H1 (cell line): ENCODE data around the gene RFX1. TPM values are rescaled to one million over a fixed set of nuclear protein-coding genes. Genes with fewer than 3 reads are reported as not detected.
A peak's percentile ranks its signal among the peaks of the same experiment; 100 is the strongest.

Experiments used
- CTCF ChIA-PET: fragments of 300-600 bp; sonication (Branson Sonifier 250); formaldehyde crosslinking; loops from one replicate; lab custom pipeline; 2021; ENCODE audit not compliant: partially characterized antibody; lab: Charles Lee
- POLR2A ChIA-PET: fragments of 300-600 bp; sonication (Branson Sonifier 250); formaldehyde crosslinking; loops from one replicate; lab custom pipeline; 2021; ENCODE audit warnings: inconsistent platforms; ENCODE audit not compliant: partially characterized antibody; lab: Charles Lee
- DNase-seq, 2 experiments: peaks; one replicate each; pipeline versions ENCODE4 v3.0.0 to v3.0.0-alpha.2; 2010 to 2022; ENCODE audit warnings: low spot score in 2 of 2, low read depth in 1 of 2, mixed read lengths in 1 of 2
- FAIRE-seq: peaks from 2 replicates; lab custom pipeline; 2011; peaks lifted over from hg19 to GRCh38; lab: Jason Lieb, UNC
- H2AFZ ChIP-seq: 2 replicates; pipeline ENCODE4 v1.8.1; 2012; ENCODE audit warnings: low read length, inconsistent platforms
- H2AK5ac ChIP-seq: 2 replicates; pipeline ENCODE4 v1.6.1; 2013; ENCODE audit warnings: low read depth, low read length
- H2BK120ac ChIP-seq: replicated peaks from 2 replicates; pipeline ENCODE3; 2013; ENCODE audit warnings: low read depth, low read length, inconsistent platforms
- H2BK12ac ChIP-seq: 2 replicates; pipeline ENCODE4 v1.6.1; 2013; ENCODE audit warnings: low read depth, low read length
- H2BK15ac ChIP-seq: 2 replicates; pipeline ENCODE4 v1.6.1; 2013; ENCODE audit warnings: low read length
- H2BK20ac ChIP-seq: 2 replicates; pipeline ENCODE4 v1.6.1; 2013; ENCODE audit warnings: low read length
- H2BK5ac ChIP-seq: 2 replicates; pipeline ENCODE4 v1.6.1; 2013; ENCODE audit warnings: low read depth, low read length
- H3K14ac ChIP-seq: 2 replicates; pipeline ENCODE4 v1.6.1; 2013; ENCODE audit warnings: inconsistent platforms; ENCODE audit not compliant: insufficient read length
- H3K18ac ChIP-seq: 2 replicates; pipeline ENCODE4 v1.6.1; 2013; ENCODE audit warnings: low read length; ENCODE audit errors: extremely low read depth
- H3K23ac ChIP-seq: 2 replicates; pipeline ENCODE4 v1.6.1; 2013; ENCODE audit warnings: inconsistent platforms; ENCODE audit not compliant: insufficient read length
- H3K23me2 ChIP-seq: 2 replicates; pipeline ENCODE4 v1.6.1; 2013; ENCODE audit warnings: low read depth, low read length
- H3K27ac ChIP-seq: 2 replicates; pipeline ENCODE4 v1.6.1; 2011; ENCODE audit warnings: low read depth, low read length, inconsistent platforms
- H3K27me3 ChIP-seq, 4 experiments: replicated peaks in 1 of 4; 1 replicate in 1 of 4; 2 replicates in 3 of 4; pipeline versions ENCODE4 v1.6.1 to v1.8.1; 2011 to 2013; ENCODE audit warnings: low read length in 3 of 4, mild to moderate bottlenecking in 3 of 4, inconsistent platforms in 2 of 4, mixed read lengths in 2 of 4, moderate library complexity in 1 of 4; ENCODE audit not compliant: control insufficient read depth in 3 of 4, insufficient read depth in 3 of 4; ENCODE audit errors: extremely low read depth in 1 of 4
- H3K36me3 ChIP-seq, 4 experiments: 2 replicates each; pipeline versions ENCODE4 v1.6.1 to v1.8.1; 2011 to 2013; ENCODE audit warnings: mild to moderate bottlenecking in 4 of 4, low read length in 3 of 4, moderate library complexity in 2 of 4, control low read depth in 1 of 4, inconsistent platforms in 1 of 4; ENCODE audit not compliant: insufficient read depth in 4 of 4, control insufficient read depth in 2 of 4
- H3K4ac ChIP-seq: replicated peaks from 2 replicates; pipeline ENCODE3; 2013; ENCODE audit warnings: low read length, low read depth, mixed read lengths, inconsistent platforms; ENCODE audit not compliant: insufficient read length
- H3K4me1 ChIP-seq, 4 experiments: replicated peaks in 1 of 4; 1 replicate in 1 of 4; 2 replicates in 3 of 4; pipeline versions ENCODE4 v1.6.1 to v1.8.1; 2011 to 2013; ENCODE audit warnings: low read length in 3 of 4, inconsistent platforms in 2 of 4, mixed read lengths in 1 of 4; ENCODE audit not compliant: insufficient read depth in 4 of 4, control insufficient read depth in 3 of 4
- H3K4me2 ChIP-seq, 2 experiments: 2 replicates each; pipeline versions ENCODE4 v1.6.1 to v1.8.1; 2011 to 2013; ENCODE audit warnings: low read depth in 2 of 2, low read length in 2 of 2, control low read depth in 1 of 2, inconsistent platforms in 1 of 2, mild to moderate bottlenecking in 1 of 2; ENCODE audit not compliant: insufficient read depth in 1 of 2
- H3K4me3 ChIP-seq, 4 experiments: fragments of 200-600, 300-600 bp in 1 of 4; sonication (generic), shearing (Covaris generic), sonication (Bioruptor Twin) in 1 of 4; 2 replicates each; pipeline versions ENCODE4 v1.5.1 to v1.8.1; 2011 to 2016; ENCODE audit warnings: low read length in 4 of 4, low read depth in 3 of 4, control low read depth in 2 of 4, inconsistent platforms in 2 of 4, mild to moderate bottlenecking in 2 of 4, mixed read lengths in 1 of 4, moderate library complexity in 1 of 4; ENCODE audit not compliant: insufficient read depth in 2 of 4; ENCODE audit errors: extremely low read depth in 1 of 4
- H3K56ac ChIP-seq: replicated peaks from 2 replicates; pipeline ENCODE3; 2013; ENCODE audit warnings: low read depth, mild to moderate bottlenecking, mixed read lengths, low read length, inconsistent platforms; ENCODE audit not compliant: insufficient read length
- H3K79me1 ChIP-seq: 2 replicates; pipeline ENCODE4 v1.6.1; 2013; ENCODE audit warnings: low read depth, low read length, control low read depth
- H3K79me2 ChIP-seq, 2 experiments: 2 replicates each; pipeline versions ENCODE4 v1.6.1 to v1.8.1; 2012 to 2013; ENCODE audit warnings: low read length in 2 of 2, mild to moderate bottlenecking in 2 of 2, inconsistent platforms in 1 of 2; ENCODE audit not compliant: insufficient read depth in 2 of 2, control insufficient read depth in 1 of 2
- H3K9ac ChIP-seq, 4 experiments: replicated peaks in 1 of 4; 1 replicate in 1 of 4; 2 replicates in 3 of 4; pipeline versions ENCODE4 v1.6.1 to v1.8.1; 2011 to 2013; ENCODE audit warnings: low read depth in 3 of 4, low read length in 3 of 4, control low read depth in 2 of 4, mild to moderate bottlenecking in 2 of 4, moderate library complexity in 2 of 4, inconsistent platforms in 1 of 4; ENCODE audit errors: extremely low read depth in 1 of 4
- H3K9me3 ChIP-seq, 2 experiments: 2 replicates each; pipeline versions ENCODE4 v1.6.1 to v1.8.1; 2012 to 2013; ENCODE audit warnings: mild to moderate bottlenecking in 2 of 2, moderate library complexity in 2 of 2, control low read depth in 1 of 2, inconsistent platforms in 1 of 2, low read depth in 1 of 2, low read length in 1 of 2, mixed read lengths in 1 of 2; ENCODE audit not compliant: insufficient read depth in 2 of 2
- H4K20me1 ChIP-seq, 2 experiments: replicated peaks in 1 of 2; 2 replicates each; pipeline versions ENCODE3 to v1.8.1; 2011 to 2013; ENCODE audit warnings: inconsistent platforms in 2 of 2, low read length in 2 of 2, mild to moderate bottlenecking in 1 of 2; ENCODE audit not compliant: insufficient read depth in 2 of 2, control insufficient read depth in 1 of 2
- H4K5ac ChIP-seq: 2 replicates; pipeline ENCODE4 v1.6.1; 2013; ENCODE audit warnings: low read length, low read depth, mixed read lengths, inconsistent platforms; ENCODE audit not compliant: insufficient read length
- H4K8ac ChIP-seq: 2 replicates; pipeline ENCODE4 v1.8.0; 2013; ENCODE audit warnings: mild to moderate bottlenecking, moderate library complexity, low read length, inconsistent platforms; ENCODE audit not compliant: insufficient read depth; ENCODE audit errors: extremely low read depth
- H4K91ac ChIP-seq: replicated peaks from 2 replicates; pipeline ENCODE3; 2013; ENCODE audit warnings: low read length, mixed read lengths, inconsistent platforms; ENCODE audit not compliant: insufficient read length
- ASH2L ChIP-seq: fragments of 200-600, 300-600 bp; sonication (generic); IDR thresholded peaks from one replicate; pipeline ENCODE4 v1.7.1; 2017; ENCODE audit warnings: low read length
- ATF3 ChIP-seq: IDR thresholded peaks from 2 replicates; pipeline ENCODE4 v1.6.1; 2011; ENCODE audit warnings: low read depth, mild to moderate bottlenecking, low read length; ENCODE audit not compliant: insufficient read depth
- CBX5 ChIP-seq: fragments of 300-800, 300-1000 bp; sonication (generic); IDR thresholded peaks from 2 replicates; pipeline ENCODE4 v1.7.1; 2016; ENCODE audit warnings: antibody characterized with exemption, low read length, low read depth
- EZH2 ChIP-seq: fragments of 200-600 bp; sonication (generic); IDR thresholded peaks from 2 replicates; pipeline ENCODE4 v1.7.1; 2012; ENCODE audit warnings: low read depth, mild to moderate bottlenecking, moderate library complexity, low read length, inconsistent platforms; ENCODE audit not compliant: severe bottlenecking
- GABPA ChIP-seq: IDR thresholded peaks from 2 replicates; pipeline ENCODE4 v1.6.1; 2011; ENCODE audit warnings: mild to moderate bottlenecking, low read length, moderate library complexity, borderline replicate concordance; ENCODE audit not compliant: insufficient read depth
- MAFK ChIP-seq: IDR thresholded peaks from 2 replicates; pipeline ENCODE4 v1.6.1; 2012; ENCODE audit warnings: low read depth, mild to moderate bottlenecking, improper control_type of control experiment, low read length
- POLR2A ChIP-seq, 2 experiments: IDR thresholded peaks; 1 replicate in 1 of 2; 2 replicates in 1 of 2; pipeline ENCODE4 v1.6.1; 2011; ENCODE audit warnings: low read depth in 2 of 2, low read length in 2 of 2, mild to moderate bottlenecking in 2 of 2; ENCODE audit errors: control extremely low read depth in 1 of 2
- RFX5 ChIP-seq: IDR thresholded peaks from 2 replicates; pipeline ENCODE4 v1.6.1; 2011; ENCODE audit warnings: low read depth, low read length, improper control_type of control experiment, borderline replicate concordance
- SRF ChIP-seq: IDR thresholded peaks from 2 replicates; pipeline ENCODE4 v1.6.1; 2011; ENCODE audit warnings: mild to moderate bottlenecking, low read depth, low read length, moderate library complexity
- TCF12 ChIP-seq: IDR thresholded peaks from 2 replicates; pipeline ENCODE4 v1.6.1; 2011; ENCODE audit warnings: low read depth, mild to moderate bottlenecking, low read length
- WGBS, 2 experiments: shearing (Covaris generic) in 1 of 2; methylation state at CpG; one replicate each; pipeline versions ENCODE4 v1.1.6 to v1.1.7; 2013 to 2015; ENCODE audit warnings: low lambda C conversion rate in 2 of 2, mixed read lengths in 2 of 2, inconsistent platforms in 1 of 2, low coverage in 1 of 2, missing lambda C conversion rate in 1 of 2; ENCODE audit not compliant: insufficient replicate concordance in 2 of 2, insufficient coverage in 1 of 2, insufficient read length in 1 of 2; ENCODE audit errors: extremely low coverage in 1 of 2, missing lambda C conversion rate in 1 of 2; 5-methylcytosine and 5-hydroxymethylcytosine counted together
- polyA plus RNA-seq, 7 experiments: library from polyadenylated mRNA; depleted of rRNA in 3 of 7; stranded (reverse) in 5 of 7; unstranded in 2 of 7; fragments of >200 nt in 5 of 7; fragments of 200-250 nt in 2 of 7; gene quantifications; 1 replicate in 5 of 7; 2 replicates in 1 of 7; 4 replicates in 1 of 7; pipeline versions ENCODE4 v1.2.1 to v1.2.3, GENCODE V29; 2011 to 2013; ENCODE audit warnings: missing spikeins in 2 of 7, mixed read lengths in 2 of 7
- total RNA-seq: library from RNA; stranded (reverse); fragmentation: NEBNext Ultra II Directional; extraction: Animal tissue kit (Norgen Biotek cat#: 25700); gene quantifications from 2 replicates; pipeline ENCODE4 v1.2.1, GENCODE V29; 2021

Gene RFX1
- total and polyA plus RNA-seq, 2 of the 8 experiments (the other 6 are each of a cell fraction or from before 2014, with no cell fraction given), result 4.9 to 17.0 TPM

- H3K14ac ChIP-seq, result no peak within 1 kb of the TSS
- H3K18ac ChIP-seq, result peak within 1 kb of the TSS; percentile 71; the same call in 1 of the 2 replicates
- peak within 1 kb of the TSS; percentile 84 for H3K4ac ChIP-seq
- no peak within 1 kb of the TSS for H3K27ac ChIP-seq
- H4K20me1 ChIP-seq, result no peaks in the 10 kb centered on the region
- peak within 1 kb of the TSS; percentile 65 for H4K5ac ChIP-seq
- peak within 1 kb of the TSS; percentile 84; the same call in 1 of the 2 replicates for H2AFZ ChIP-seq
- H4K8ac ChIP-seq, result peak within 1 kb of the TSS; percentile 85
- peak within 1 kb of the TSS; percentile 21 to 85 for H3K4me2 ChIP-seq
- H3K27me3 ChIP-seq, result peaks cover 0 to 12% (median 9%) of the 10 kb centered on the region in 4 experiments; a peak in 5 of 7 replicates
- H4K91ac ChIP-seq, result peak within 1 kb of the TSS; percentile 89
- H3K23ac ChIP-seq, result no peak within 1 kb of the TSS
- ChIA-PET CTCF (interaction anchor here (0.8 to 4.8 kb wide), 35 partner anchors 10 to 268 kb away, joined by 3 to 39 read pairs (median 6); partner anchors contain the start of genes DCAF15 and MISP3), POLR2A (interaction anchor here (0.7 to 2.2 kb wide), 11 partner anchors 8 to 153 kb away, joined by 3 to 12 read pairs (median 4); partner anchors contain the start of genes DCAF15 and RFX1)
- WGBS, 2 experiments, result 1% methylated on average over 59 of the region's 63 CpGs; no CpG with 5 or more reads in 1 of the 2 experiments
- peaks cover 8% of the 10 kb centered on the region; the same call in 1 of the 2 replicates for H3K23me2 ChIP-seq
- peak within 1 kb of the TSS; percentile 72 for H2BK120ac ChIP-seq
- peak within 1 kb of the TSS in 3 of 4 experiments; percentile 61 to 70 (median 62); a peak in 5 of 7 replicates for H3K9ac ChIP-seq
- H2AK5ac ChIP-seq, result no peak within 1 kb of the TSS
- DNase-seq (peak; percentile 31 to 84), FAIRE-seq (no peak)
- H3K9me3 ChIP-seq, result no peaks in the 10 kb centered on the region
- no peaks in the 10 kb centered on the region for H3K79me2 ChIP-seq
- no peaks in the 10 kb centered on the region for H3K36me3 ChIP-seq
- peak within 1 kb of the TSS; percentile 86 for H3K56ac ChIP-seq
- H3K4me1 ChIP-seq, result peaks cover 0 to 9% (median 3%) of the 10 kb centered on the region in 4 experiments; a peak in 6 of 7 replicates
- no peaks in the 10 kb centered on the region for H3K79me1 ChIP-seq
- H2BK5ac ChIP-seq, result peak within 1 kb of the TSS; percentile 77; the same call in 1 of the 2 replicates
- peak within 1 kb of the TSS; percentile 95; the same call in 1 of the 2 replicates for H2BK15ac ChIP-seq
- H2BK12ac ChIP-seq, result peak within 1 kb of the TSS; percentile 68; the same call in 1 of the 2 replicates
- H2BK20ac ChIP-seq, result peak within 1 kb of the TSS; percentile 72; the same call in 1 of the 2 replicates
- H3K4me3 ChIP-seq, result peak within 1 kb of the TSS; percentile 58 to 78 (median 68)
- TF ChIP-seq ASH2L (peak; percentile 81), EZH2 (no peak), ATF3 (no peak), CBX5 (no peak), POLR2A (IDR thresholded peaks at IDR 0.05; ENCODE audit: control extremely low read depth in 1 of 2, low read depth in 2 of 2, low read length in 2 of 2) (no peak), SRF (no peak), TCF12 (no peak), MAFK (no peak), RFX5 (no peak), GABPA (no peak)
Measured at GRCh38 chr19:14031719-14032480, 25.8 kb upstream of the RFX1 start, which contains the start of gene IL27RA. IL27RA (plus strand) TSS chr19:14031762; CDS start chr19:14031873, 111 bp downstream.
